MM.1S (cell line): Measurements from ENCODE around the gene ARFGEF2.

ENCODE experiments used
- CTCF ChIP-seq: fragments of 300-600 bp; sonication (generic); IDR thresholded peaks from 2 replicates; pipeline ENCODE4 v1.5.1; 2016; ENCODE audit warnings: antibody characterized with exemption, low read length, mixed read lengths
- EZH2 ChIP-seq: fragments of 300-600 bp; sonication (generic); optimal IDR thresholded peaks from 2 replicates; pipeline ENCODE3; 2017; ENCODE audit warnings: low read depth, mild to moderate bottlenecking, antibody characterized with exemption, low read length, mixed read lengths
- EZH2phosphoT487 ChIP-seq: fragments of 300-600 bp; sonication (generic); IDR thresholded peaks from 2 replicates; pipeline ENCODE4 v1.6.1; 2018; ENCODE audit warnings: antibody characterized with exemption, low read length

- no peak for TF ChIP-seq EZH2
- TF ChIP-seq CTCF, result no peak
- TF ChIP-seq EZH2phosphoT487, result no peak
Measured at GRCh38 chr20:48877304-48877703, 44.2 kb upstream of the ARFGEF2 start.
